Hypothalamus (tissue), 51 donors: ENCODE results near the gene DGCR2.

Experiments used
- DNase-seq, 51 donors: peaks; one replicate each; lab custom pipeline; 2025; lab: John Stamatoyannopoulos, UW

Gene DGCR2

GRCh38 chr22:19147195-19147780, 25.1 kb upstream of the DGCR2 start:
- no peak for DNase-seq

- DNase-seq = no peak
Observed at GRCh38 chr22:19146215-19146968, 24.2 kb upstream of the DGCR2 start.

- DNase-seq = no peak
Observed at GRCh38 chr22:19143967-19144400, 21.8 kb upstream of the DGCR2 start.

- no peak for DNase-seq
Observed at GRCh38 chr22:19143212-19143611, 21.0 kb upstream of the DGCR2 start.

GRCh38 chr22:19142394-19142793, 20.2 kb upstream of the DGCR2 start:
- DNase-seq = no peak

- DNase-seq = no peak
Observed at GRCh38 chr22:19139974-19140373, 17.8 kb upstream of the DGCR2 start.

- DNase-seq = no peak
Observed at GRCh38 chr22:19139001-19139356, 16.8 kb upstream of the DGCR2 start.

GRCh38 chr22:19138217-19139000, 16.2 kb upstream of the DGCR2 start:
- DNase-seq = no peak

- DNase-seq = no peak
Observed at GRCh38 chr22:19137384-19138216, 15.4 kb upstream of the DGCR2 start.

- no peak for DNase-seq
Observed at GRCh38 chr22:19136915-19137314, 14.7 kb upstream of the DGCR2 start.

GRCh38 chr22:19134874-19135273, 12.7 kb upstream of the DGCR2 start:
- DNase-seq = no peak

GRCh38 chr22:19134176-19134831, 12.1 kb upstream of the DGCR2 start:
- no peak for DNase-seq

- DNase-seq = no peak
Observed at GRCh38 chr22:19133561-19133960, 11.3 kb upstream of the DGCR2 start.

- no peak for DNase-seq
Observed at GRCh38 chr22:19132693-19133400, 10.6 kb upstream of the DGCR2 start.

GRCh38 chr22:19132153-19132552, 9.9 kb upstream of the DGCR2 start:
- DNase-seq = no peak

- no peak for DNase-seq
Observed at GRCh38 chr22:19131685-19132015, 9.4 kb upstream of the DGCR2 start.

GRCh38 chr22:19130959-19131684, 8.9 kb upstream of the DGCR2 start, which contains the start of gene TSSK2:
TSS of gene TSSK2 (plus strand) at chr22:19131308. CDS start at chr22:19131400, 92 bp downstream.
- peak in 4 of 51 donors; percentile 14 to 46 (median 26) for DNase-seq

- DNase-seq = no peak
Observed at GRCh38 chr22:19129871-19130270, 7.7 kb upstream of the DGCR2 start.
